ENCODE results near the gene ANTXR2. TPM values are rescaled to one million over a fixed set of nuclear protein-coding genes. Genes with fewer than 3 reads are reported as not detected.
"Not testable (repeated sequence)": the region's sequence is repeated elsewhere in the genome, so short reads cannot be mapped to it uniquely, and the experiment has no call there.

ANTXR2 gene
- total RNA-seq (2022): 31.0 and 45.1 TPM in 2 replicates
- percentile 78 among the genes with signal in this experiment for Bru-seq, nascent RNA
- percentile 66 among the genes with signal in this experiment for BruChase-seq, experiment 1, labeled RNA remaining after a 6-hour chase
- BruChase-seq, experiment 2, labeled RNA remaining after a 2-hour chase: percentile 58 among the genes with signal in this experiment
- long read RNA-seq, full-length matches to known transcripts: 47 of 60 reads
- long read RNA-seq, partial matches to known transcripts: 3 of 60 reads
- long read RNA-seq, other reads (novel, unspliced or antisense): 10 of 60 reads

- TF ChIP-seq, protein P1, sequence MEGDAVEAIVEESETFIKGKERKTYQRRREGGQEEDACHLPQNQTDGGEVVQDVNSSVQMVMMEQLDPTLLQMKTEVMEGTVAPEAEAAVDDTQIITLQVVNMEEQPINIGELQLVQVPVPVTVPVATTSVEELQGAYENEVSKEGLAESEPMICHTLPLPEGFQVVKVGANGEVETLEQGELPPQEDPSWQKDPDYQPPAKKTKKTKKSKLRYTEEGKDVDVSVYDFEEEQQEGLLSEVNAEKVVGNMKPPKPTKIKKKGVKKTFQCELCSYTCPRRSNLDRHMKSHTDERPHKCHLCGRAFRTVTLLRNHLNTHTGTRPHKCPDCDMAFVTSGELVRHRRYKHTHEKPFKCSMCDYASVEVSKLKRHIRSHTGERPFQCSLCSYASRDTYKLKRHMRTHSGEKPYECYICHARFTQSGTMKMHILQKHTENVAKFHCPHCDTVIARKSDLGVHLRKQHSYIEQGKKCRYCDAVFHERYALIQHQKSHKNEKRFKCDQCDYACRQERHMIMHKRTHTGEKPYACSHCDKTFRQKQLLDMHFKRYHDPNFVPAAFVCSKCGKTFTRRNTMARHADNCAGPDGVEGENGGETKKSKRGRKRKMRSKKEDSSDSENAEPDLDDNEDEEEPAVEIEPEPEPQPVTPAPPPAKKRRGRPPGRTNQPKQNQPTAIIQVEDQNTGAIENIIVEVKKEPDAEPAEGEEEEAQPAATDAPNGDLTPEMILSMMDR (IDR thresholded peaks at IDR 0.05; ENCODE audit: unreplicated experiment): no peak
- CTCF ChIA-PET: interaction anchor here (0.6 to 2.3 kb wide), 19 partner anchors 8 to 1121 kb away, joined by 3 to 10 read pairs (median 4); no protein-coding TSS in a partner anchor
- BruUV-seq (replicated peaks): no TSS peak
- Mint-ChIP-seq H3K27ac (ENCODE audit: low read depth, unreplicated experiment) (peak within 1 kb of the TSS; percentile 92), H3K4me1 (ENCODE audit: insufficient read depth, unreplicated experiment) (peaks cover 34% of the 10 kb centered on the region), H3K4me3 (ENCODE audit: unreplicated experiment) (peak within 1 kb of the TSS; percentile 98), H3K9me3 (ENCODE audit: unreplicated experiment) (no peaks in the 10 kb centered on the region), H3K27me3 (ENCODE audit: insufficient read depth, unreplicated experiment) (no peaks in the 10 kb centered on the region), H3K36me3 (ENCODE audit: insufficient read depth, unreplicated experiment) (no peaks in the 10 kb centered on the region)
- POLR2A ChIA-PET: interaction anchor here (0.5 to 3.5 kb wide), 27 partner anchors 8 to 1385 kb away, joined by 3 to 31 read pairs (median 4); partner anchors contain the start of genes CFAP299 and PAQR3
- intact Hi-C loops (cut with micrococcal nuclease): loop anchor here (1.0 to 10.0 kb wide), 5 partner anchors 54 to 498 kb away; no protein-coding TSS in a partner anchor
- peak; percentile 95 for DNase-seq (ENCODE audit: unreplicated experiment)
Observed at GRCh38 chr4:80072744-80073472, at the start of gene ANTXR2. TSS of gene ANTXR2 (minus strand) at chr4:80073229. CDS start at chr4:80072560, 669 bp downstream.

DNA sequence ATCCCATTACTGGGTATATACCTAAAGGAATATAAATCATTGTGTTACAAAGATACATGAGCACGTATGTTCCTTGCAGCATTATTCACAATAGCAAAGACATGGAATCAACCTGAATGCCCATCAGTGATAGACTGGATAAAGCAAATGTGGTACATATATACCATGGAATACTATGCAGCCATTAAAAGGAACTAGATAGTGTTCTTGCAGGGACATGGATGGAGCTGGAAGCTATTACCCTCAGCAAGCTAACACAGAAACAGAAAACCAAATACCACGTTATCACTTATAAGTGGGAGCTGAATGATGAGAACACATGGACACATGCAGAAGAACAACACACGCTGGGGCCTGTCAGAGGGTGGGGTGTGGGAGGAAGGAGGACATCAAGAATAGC is 48.8 kb upstream of the ANTXR2 start:
- BruUV-seq (replicated peaks); H3K4me3 Mint-ChIP-seq (ENCODE audit: unreplicated experiment): not testable (repeated sequence)
- CTCF ChIA-PET: interaction anchor here (0.9 to 1.1 kb wide), 2 partner anchors 16 to 63 kb away, joined by 3 read pairs; no protein-coding TSS in a partner anchor

GRCh38 chr4:80119620-80120019 is 46.6 kb upstream of the ANTXR2 start:
- intact Hi-C loops (cut with micrococcal nuclease); H3K4me1 Mint-ChIP-seq (ENCODE audit: insufficient read depth, unreplicated experiment): not testable (repeated sequence)
- CTCF ChIA-PET: interaction anchor here (0.6 to 0.7 kb wide), 2 partner anchors 154 to 1169 kb away, joined by 3 to 4 read pairs; no protein-coding TSS in a partner anchor

More for the DNA sequence above, 48.8 kb upstream of the ANTXR2 start:
- H3K36me3 Mint-ChIP-seq (ENCODE audit: insufficient read depth, unreplicated experiment); H3K27me3 Mint-ChIP-seq (ENCODE audit: insufficient read depth, unreplicated experiment); POLR2A ChIA-PET; DNase-seq (ENCODE audit: unreplicated experiment); H3K27ac Mint-ChIP-seq (ENCODE audit: low read depth, unreplicated experiment); intact Hi-C loops (cut with micrococcal nuclease): not testable (repeated sequence)
- Mint-ChIP-seq H3K4me1 (ENCODE audit: insufficient read depth, unreplicated experiment) (peaks cover 17% of the 10 kb centered on the region), H3K9me3 (ENCODE audit: unreplicated experiment) (peaks cover 24% of the 10 kb centered on the region)

GRCh38 chr4:80116516-80116915 is 43.5 kb upstream of the ANTXR2 start:
- CTCF ChIA-PET: interaction anchor here (0.6 kb wide), 1 partner anchor 10 kb away, joined by 3 read pairs; no protein-coding TSS in a partner anchor
- Mint-ChIP-seq H3K4me1 (ENCODE audit: insufficient read depth, unreplicated experiment) (no peaks in the 10 kb centered on the region), H3K9me3 (ENCODE audit: unreplicated experiment) (peaks cover 36% of the 10 kb centered on the region), H3K27ac (ENCODE audit: low read depth, unreplicated experiment) (no peak overlapping the region), H3K4me3 (ENCODE audit: unreplicated experiment) (no peak overlapping the region), H3K27me3 (ENCODE audit: insufficient read depth, unreplicated experiment) (no peaks in the 10 kb centered on the region), H3K36me3 (ENCODE audit: insufficient read depth, unreplicated experiment) (no peaks in the 10 kb centered on the region)
- POLR2A ChIA-PET: no interaction called here
- intact Hi-C loops (cut with micrococcal nuclease): no loop called here
- DNase-seq (ENCODE audit: unreplicated experiment): no peak
- TF ChIP-seq, protein P1 (IDR thresholded peaks at IDR 0.05; ENCODE audit: unreplicated experiment): no peak
- no TSS peak for BruUV-seq (replicated peaks)

More at GRCh38 chr4:80119620-80120019, 46.6 kb upstream of the ANTXR2 start:
- H3K27me3 Mint-ChIP-seq (ENCODE audit: insufficient read depth, unreplicated experiment); H3K4me3 Mint-ChIP-seq (ENCODE audit: unreplicated experiment); H3K27ac Mint-ChIP-seq (ENCODE audit: low read depth, unreplicated experiment); H3K36me3 Mint-ChIP-seq (ENCODE audit: insufficient read depth, unreplicated experiment); POLR2A ChIA-PET; BruUV-seq (replicated peaks); DNase-seq (ENCODE audit: unreplicated experiment): not testable (repeated sequence)
- peaks cover 29% of the 10 kb centered on the region for H3K9me3 Mint-ChIP-seq (ENCODE audit: unreplicated experiment)
